Neural cell (in vitro differentiated cells): ENCODE measurements around the gene GCK. TPM values are rescaled to one million over a fixed set of nuclear protein-coding genes. Genes with fewer than 3 reads are reported as not detected.

Experiments used
- H2AFZ ChIP-seq: fragments of 200-600, 300-800 bp; sonication (generic), shearing (Covaris generic); 2 replicates; pipeline ENCODE4 v1.6.0; 2014; ENCODE audit warnings: low read depth, mild to moderate bottlenecking, antibody characterized with exemption, low read length, moderate library complexity
- H3F3A ChIP-seq: fragments of 200-600 bp; shearing (Covaris generic); 2 replicates; pipeline ENCODE4 v1.6.1; 2016; ENCODE audit warnings: mild to moderate bottlenecking, moderate library complexity, mixed read lengths, antibody characterized with exemption, low read length; ENCODE audit not compliant: insufficient read depth, poor library complexity, severe bottlenecking
- H3K27ac ChIP-seq: fragments of 200-600, 300-800 bp; sonication (generic), shearing (Covaris generic); 2 replicates; pipeline ENCODE4 v1.5.1; 2014; ENCODE audit warnings: mild to moderate bottlenecking, low read length, moderate library complexity
- H3K27me3 ChIP-seq: fragments of 300-800, 200-600 bp; sonication (generic), shearing (Covaris generic); 2 replicates; pipeline ENCODE4 v1.6.0; 2014; ENCODE audit warnings: mild to moderate bottlenecking, low read depth, low read length, moderate library complexity; ENCODE audit not compliant: insufficient read depth
- H3K36me3 ChIP-seq: fragments of 300-800, 200-600 bp; sonication (generic), shearing (Covaris generic); 2 replicates; pipeline ENCODE4 v1.5.1; 2014; ENCODE audit warnings: mild to moderate bottlenecking, antibody characterized with exemption, low read length, moderate library complexity; ENCODE audit not compliant: insufficient read depth
- H3K4me2 ChIP-seq: fragments of 300-800, 200-600 bp; sonication (generic), shearing (Covaris generic); 2 replicates; pipeline ENCODE4 v1.6.0; 2014; ENCODE audit warnings: mild to moderate bottlenecking, low read length
- H3K4me3 ChIP-seq: fragments of 300-800, 200-600 bp; sonication (generic), shearing (Covaris generic); 2 replicates; pipeline ENCODE4 v1.5.1; 2014; ENCODE audit warnings: mild to moderate bottlenecking, low read length, moderate library complexity
- H3K79me2 ChIP-seq: fragments of 200-600 bp; shearing (Covaris generic); replicated peaks from 2 replicates; pipeline ENCODE4 v1.6.0; 2014; ENCODE audit warnings: mild to moderate bottlenecking, low read length, moderate library complexity; ENCODE audit not compliant: insufficient read depth
- H3K9ac ChIP-seq: fragments of 300-800, 200-600 bp; sonication (generic), shearing (Covaris generic); 2 replicates; pipeline ENCODE4 v1.6.1; 2016; ENCODE audit warnings: mild to moderate bottlenecking, low read length, mixed read lengths
- H3K9me2 ChIP-seq: fragments of 200-600 bp; shearing (Covaris generic); 2 replicates; pipeline ENCODE4 v1.6.1; 2016; ENCODE audit warnings: mild to moderate bottlenecking, low read length, mixed read lengths; ENCODE audit not compliant: insufficient read depth
- H3K9me3 ChIP-seq: fragments of 200-600, 300-800 bp; sonication (generic), shearing (Covaris generic); 2 replicates; pipeline ENCODE4 v1.6.1; 2016; ENCODE audit warnings: mild to moderate bottlenecking, mixed run types, low read length, moderate library complexity, mixed read lengths
- H4K20me1 ChIP-seq: fragments of 200-600 bp; shearing (Covaris generic); 2 replicates; pipeline ENCODE4 v1.6.1; 2016; ENCODE audit warnings: mild to moderate bottlenecking, mixed run types; ENCODE audit not compliant: insufficient read depth
- CTCF ChIP-seq: fragments of 450-650 bp; IDR thresholded peaks from 2 replicates; pipeline ENCODE4 v1.5.1; 2014; ENCODE audit warnings: antibody characterized with exemption, mild to moderate bottlenecking, moderate library complexity; ENCODE audit not compliant: poor library complexity, severe bottlenecking
- EP300 ChIP-seq: fragments of 450-650 bp; conservative IDR thresholded peaks from 2 replicates; pipeline ENCODE4 v1.6.1; 2014; ENCODE audit warnings: antibody characterized with exemption, mild to moderate bottlenecking, moderate library complexity; ENCODE audit not compliant: poor library complexity, severe bottlenecking
- EZH2 ChIP-seq: fragments of 200-600, 300-800 bp; shearing (Covaris generic), sonication (generic); IDR thresholded peaks from 2 replicates; pipeline ENCODE4 v1.6.1; 2014; ENCODE audit warnings: antibody characterized with exemption, low read length, borderline replicate concordance, mild to moderate bottlenecking; ENCODE audit not compliant: insufficient read depth, poor library complexity, severe bottlenecking
- MXI1 ChIP-seq: fragments of 450-650 bp; conservative IDR thresholded peaks from 2 replicates; pipeline ENCODE4 v1.6.1; 2014; ENCODE audit warnings: antibody characterized with exemption, mild to moderate bottlenecking; ENCODE audit not compliant: poor library complexity, severe bottlenecking
- POLR2AphosphoS5 ChIP-seq: IDR thresholded peaks from 2 replicates; pipeline ENCODE4 v1.6.1; 2012
- RAD21 ChIP-seq: fragments of 450-650 bp; conservative IDR thresholded peaks from 2 replicates; pipeline ENCODE4 v1.6.1; 2014; ENCODE audit warnings: antibody characterized with exemption, mild to moderate bottlenecking, moderate library complexity
- SMC3 ChIP-seq: fragments of 450-650 bp; conservative IDR thresholded peaks from 2 replicates; pipeline ENCODE4 v1.6.1; 2014; ENCODE audit warnings: antibody characterized with exemption, mild to moderate bottlenecking, moderate library complexity; ENCODE audit not compliant: poor library complexity
- TAF1 ChIP-seq: IDR thresholded peaks from 2 replicates; pipeline ENCODE4 v1.6.1; 2012; ENCODE audit warnings: low read depth
- polyA plus RNA-seq: library from polyadenylated mRNA; depleted of rRNA; stranded (reverse); fragments of >200 nt; gene quantifications from 2 replicates; pipeline ENCODE4 v1.2.3, GENCODE V29; 2014
- TF ChIP-seq, protein P1 (sequence below): IDR thresholded peaks from 2 replicates; pipeline ENCODE4 v1.6.1; 2012; ENCODE audit warnings: borderline replicate concordance

Gene GCK
- polyA plus RNA-seq, 1 donor from 2014 or later = 7.4 TPM

- no peaks in the 10 kb centered on the region for H3K36me3 ChIP-seq
- no peak overlapping the region for H2AFZ ChIP-seq
- no peaks in the 10 kb centered on the region for H3K9me2 ChIP-seq
- no peak overlapping the region for H3K4me2 ChIP-seq
- no peaks in the 10 kb centered on the region for H3K9me3 ChIP-seq
- H3K4me3 ChIP-seq = no peak overlapping the region
- no peaks in the 10 kb centered on the region for H3F3A ChIP-seq
- H4K20me1 ChIP-seq = no peaks in the 10 kb centered on the region
- H3K27me3 ChIP-seq = no peaks in the 10 kb centered on the region
- no peaks in the 10 kb centered on the region for H3K79me2 ChIP-seq
- H3K27ac ChIP-seq = no peak overlapping the region
- no peak for TF ChIP-seq EZH2
- TF ChIP-seq, protein P1, sequence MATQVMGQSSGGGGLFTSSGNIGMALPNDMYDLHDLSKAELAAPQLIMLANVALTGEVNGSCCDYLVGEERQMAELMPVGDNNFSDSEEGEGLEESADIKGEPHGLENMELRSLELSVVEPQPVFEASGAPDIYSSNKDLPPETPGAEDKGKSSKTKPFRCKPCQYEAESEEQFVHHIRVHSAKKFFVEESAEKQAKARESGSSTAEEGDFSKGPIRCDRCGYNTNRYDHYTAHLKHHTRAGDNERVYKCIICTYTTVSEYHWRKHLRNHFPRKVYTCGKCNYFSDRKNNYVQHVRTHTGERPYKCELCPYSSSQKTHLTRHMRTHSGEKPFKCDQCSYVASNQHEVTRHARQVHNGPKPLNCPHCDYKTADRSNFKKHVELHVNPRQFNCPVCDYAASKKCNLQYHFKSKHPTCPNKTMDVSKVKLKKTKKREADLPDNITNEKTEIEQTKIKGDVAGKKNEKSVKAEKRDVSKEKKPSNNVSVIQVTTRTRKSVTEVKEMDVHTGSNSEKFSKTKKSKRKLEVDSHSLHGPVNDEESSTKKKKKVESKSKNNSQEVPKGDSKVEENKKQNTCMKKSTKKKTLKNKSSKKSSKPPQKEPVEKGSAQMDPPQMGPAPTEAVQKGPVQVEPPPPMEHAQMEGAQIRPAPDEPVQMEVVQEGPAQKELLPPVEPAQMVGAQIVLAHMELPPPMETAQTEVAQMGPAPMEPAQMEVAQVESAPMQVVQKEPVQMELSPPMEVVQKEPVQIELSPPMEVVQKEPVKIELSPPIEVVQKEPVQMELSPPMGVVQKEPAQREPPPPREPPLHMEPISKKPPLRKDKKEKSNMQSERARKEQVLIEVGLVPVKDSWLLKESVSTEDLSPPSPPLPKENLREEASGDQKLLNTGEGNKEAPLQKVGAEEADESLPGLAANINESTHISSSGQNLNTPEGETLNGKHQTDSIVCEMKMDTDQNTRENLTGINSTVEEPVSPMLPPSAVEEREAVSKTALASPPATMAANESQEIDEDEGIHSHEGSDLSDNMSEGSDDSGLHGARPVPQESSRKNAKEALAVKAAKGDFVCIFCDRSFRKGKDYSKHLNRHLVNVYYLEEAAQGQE = no peak
- TF ChIP-seq SMC3 = no peak
- TF ChIP-seq CTCF = no peak
- no peak for TF ChIP-seq MXI1
- TF ChIP-seq RAD21 = no peak
- TF ChIP-seq POLR2AphosphoS5 = no peak
- no peak for TF ChIP-seq TAF1
- TF ChIP-seq EP300 = no peak
- H3K9ac ChIP-seq = no peak overlapping the region
Observed at GRCh38 chr7:44183386-44183785, 5.9 kb downstream of the GCK start.

DNA sequence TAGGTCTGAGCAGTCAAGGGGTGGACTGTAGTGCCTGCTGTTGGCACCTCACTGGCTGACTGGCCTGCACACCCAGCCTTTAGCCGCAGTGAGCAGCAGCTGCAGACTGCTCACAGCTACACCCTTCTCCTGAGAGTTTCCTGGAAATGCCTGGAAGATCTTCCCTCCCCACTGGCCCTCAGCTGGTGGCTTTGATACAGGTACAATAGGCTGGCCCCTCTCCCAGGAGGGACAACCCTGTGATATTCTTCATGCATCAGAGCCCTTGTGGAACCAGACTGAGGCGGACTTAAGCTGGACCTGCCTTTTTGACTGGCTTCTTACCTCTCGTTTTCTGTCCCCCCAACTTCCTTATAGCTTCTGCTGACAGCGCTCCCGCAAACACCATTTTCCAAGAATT is 6.4 kb downstream of the GCK start:
- H3K27me3 ChIP-seq = no peaks in the 10 kb centered on the region
- H3K36me3 ChIP-seq = no peaks in the 10 kb centered on the region
- H2AFZ ChIP-seq = no peak overlapping the region
- TF ChIP-seq, protein P1 = no peak
- TF ChIP-seq EP300 = no peak
- no peak for TF ChIP-seq SMC3
- no peak for TF ChIP-seq RAD21
- no peak for TF ChIP-seq TAF1
- no peak overlapping the region for H3K9ac ChIP-seq
- H3K9me2 ChIP-seq = no peaks in the 10 kb centered on the region
- H3K4me2 ChIP-seq = no peak overlapping the region
- H4K20me1 ChIP-seq = no peaks in the 10 kb centered on the region
- H3F3A ChIP-seq = no peaks in the 10 kb centered on the region
- no peaks in the 10 kb centered on the region for H3K9me3 ChIP-seq
- no peak overlapping the region for H3K4me3 ChIP-seq
- no peaks in the 10 kb centered on the region for H3K79me2 ChIP-seq
- no peak overlapping the region for H3K27ac ChIP-seq
